ENCODE data around the gene EBPL. TPM values are rescaled to one million over a fixed set of nuclear protein-coding genes. Genes with fewer than 3 reads are reported as not detected.
"Not testable (repeated sequence)": the region's sequence is repeated elsewhere in the genome, so short reads cannot be mapped to it uniquely, and the experiment has no call there.

EBPL gene
- total RNA-seq, 2 experiments from 2014 or later, result 36.5 to 37.4 TPM

- H3K36me3 Mint-ChIP-seq (ENCODE audit: low read depth), result peaks cover 2% of the 10 kb centered on the region
- no peak for DNase-seq
- no peak overlapping the region for H3K27ac Mint-ChIP-seq
- H3K27me3 Mint-ChIP-seq, result peaks cover 3% of the 10 kb centered on the region
- no peaks in the 10 kb centered on the region for H3K9me3 Mint-ChIP-seq
- H3K4me1 Mint-ChIP-seq, result peaks cover 19% of the 10 kb centered on the region
- H3K4me3 Mint-ChIP-seq, result no peak overlapping the region
- ChIA-PET CTCF (interaction anchor here (1.2 to 1.3 kb wide), 2 partner anchors 9 to 17 kb away, joined by 3 read pairs; no protein-coding TSS in a partner anchor), POLR2A (no interaction called here)
Measured at GRCh38 chr13:49624229-49624628, 67.1 kb downstream of the EBPL start.

DNA sequence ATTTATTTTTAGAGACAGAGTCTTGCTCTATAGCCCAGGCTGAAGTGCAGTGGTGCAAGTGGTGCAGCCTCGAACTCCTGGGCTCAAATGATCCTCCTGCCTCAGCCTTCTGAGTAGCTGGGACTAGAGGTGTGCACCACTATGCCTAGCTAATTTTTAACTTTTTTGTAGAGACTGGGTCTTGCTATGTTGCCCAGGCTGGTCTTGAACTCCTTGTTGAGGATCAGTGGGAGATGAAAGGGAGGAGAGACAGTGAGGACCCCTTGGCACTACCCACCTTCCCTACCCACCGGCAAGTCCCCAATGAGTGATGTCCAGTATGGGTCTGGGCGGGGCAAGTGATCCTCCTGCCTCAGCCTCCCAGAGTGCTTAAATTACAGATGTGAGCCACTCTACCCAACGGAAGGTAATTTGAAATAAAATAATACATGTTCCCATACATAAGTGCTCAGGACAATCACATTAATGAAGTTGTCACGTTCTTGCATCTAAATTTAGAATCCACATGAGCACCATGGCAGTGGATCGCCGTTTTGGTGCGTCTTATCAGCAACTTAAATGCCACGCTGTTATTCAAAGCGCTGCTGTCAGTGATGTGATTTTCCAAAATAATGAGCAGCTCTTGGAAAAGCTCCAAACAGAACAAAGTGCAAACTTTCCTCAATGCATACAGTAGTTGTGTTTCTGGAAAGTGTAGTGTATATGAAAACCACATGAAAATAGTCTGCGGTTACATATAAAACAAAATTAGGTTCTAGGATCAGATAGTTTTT, 68.9 kb downstream of the EBPL start:
- ChIA-PET POLR2A (interaction anchor here (0.6 kb wide), 1 partner anchor 662 kb away, joined by 6 read pairs; no protein-coding TSS in a partner anchor), CTCF (interaction anchor here (0.6 to 0.9 kb wide), 2 partner anchors 20 to 156 kb away, joined by 3 read pairs; no protein-coding TSS in a partner anchor)
- Mint-ChIP-seq H3K27ac (no peak overlapping the region), H3K36me3 (ENCODE audit: low read depth) (no peaks in the 10 kb centered on the region), H3K9me3 (no peaks in the 10 kb centered on the region), H3K27me3 (peaks cover 3% of the 10 kb centered on the region), H3K4me3 (no peak overlapping the region), H3K4me1 (peaks cover 4% of the 10 kb centered on the region)
- DNase-seq, result no peak

DNA sequence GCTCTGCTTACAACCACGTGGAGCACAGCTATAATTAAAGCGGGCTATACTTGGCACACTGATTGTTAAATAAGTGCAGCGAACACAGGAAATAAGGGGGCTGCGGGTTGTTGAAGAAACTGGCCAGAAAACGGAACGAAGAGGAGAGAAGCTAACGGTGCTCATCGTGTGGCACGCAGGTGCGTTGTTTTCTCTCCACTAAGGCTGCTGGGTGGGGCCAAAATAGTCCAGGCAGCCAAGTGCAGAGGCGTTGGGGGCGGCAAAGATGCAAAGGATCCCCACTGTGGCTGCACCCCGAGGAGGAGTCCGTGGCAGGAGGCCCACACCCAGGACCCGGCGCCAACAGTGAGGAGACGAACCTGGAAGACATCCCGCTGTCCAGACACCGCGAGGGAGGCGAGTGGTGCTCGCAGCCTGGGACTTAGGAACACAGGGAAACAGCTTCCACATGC, 71.1 kb downstream of the EBPL start:
- Mint-ChIP-seq H3K27me3 (peaks cover 3% of the 10 kb centered on the region), H3K27ac (no peak overlapping the region), H3K4me1 (peaks cover 4% of the 10 kb centered on the region), H3K36me3 (ENCODE audit: low read depth) (no peaks in the 10 kb centered on the region), H3K4me3 (peak overlapping the region; percentile 31), H3K9me3 (no peaks in the 10 kb centered on the region)
- ChIA-PET POLR2A (interaction anchor here (0.6 kb wide), 1 partner anchor 200 kb away, joined by 3 read pairs; no protein-coding TSS in a partner anchor), CTCF (interaction anchor here (0.5 kb wide), 1 partner anchor 169 kb away, joined by 3 read pairs; no protein-coding TSS in a partner anchor)
- peak; percentile 16 for DNase-seq

DNA sequence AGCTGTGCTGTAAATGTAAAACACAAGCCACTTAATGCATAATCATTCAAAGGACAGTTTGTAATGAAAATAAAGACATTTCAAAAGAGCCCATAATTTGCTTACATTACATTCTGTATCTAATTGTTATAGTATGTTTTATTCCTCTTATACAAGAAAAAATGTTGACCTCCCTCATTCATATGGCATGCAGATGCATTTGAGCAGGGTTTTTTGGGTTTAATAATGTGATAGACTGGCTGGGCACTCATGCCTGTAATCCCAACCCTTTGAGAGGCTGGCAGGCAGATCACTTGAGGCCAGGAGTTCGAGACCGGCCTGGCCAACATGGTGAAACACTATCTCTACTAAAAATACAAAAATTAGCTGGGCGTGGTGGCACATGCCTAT, 74.6 kb downstream of the EBPL start:
- H3K36me3 Mint-ChIP-seq (ENCODE audit: low read depth), result peaks cover 2% of the 10 kb centered on the region
- ChIA-PET POLR2A (no interaction called here), CTCF (no interaction called here)
- no peak overlapping the region for H3K4me3 Mint-ChIP-seq
- H3K27me3 Mint-ChIP-seq, result peaks cover 2% of the 10 kb centered on the region
- no peak for DNase-seq
- no peak overlapping the region for H3K27ac Mint-ChIP-seq
- peaks cover 3% of the 10 kb centered on the region for H3K9me3 Mint-ChIP-seq
- peaks cover 4% of the 10 kb centered on the region for H3K4me1 Mint-ChIP-seq

DNA sequence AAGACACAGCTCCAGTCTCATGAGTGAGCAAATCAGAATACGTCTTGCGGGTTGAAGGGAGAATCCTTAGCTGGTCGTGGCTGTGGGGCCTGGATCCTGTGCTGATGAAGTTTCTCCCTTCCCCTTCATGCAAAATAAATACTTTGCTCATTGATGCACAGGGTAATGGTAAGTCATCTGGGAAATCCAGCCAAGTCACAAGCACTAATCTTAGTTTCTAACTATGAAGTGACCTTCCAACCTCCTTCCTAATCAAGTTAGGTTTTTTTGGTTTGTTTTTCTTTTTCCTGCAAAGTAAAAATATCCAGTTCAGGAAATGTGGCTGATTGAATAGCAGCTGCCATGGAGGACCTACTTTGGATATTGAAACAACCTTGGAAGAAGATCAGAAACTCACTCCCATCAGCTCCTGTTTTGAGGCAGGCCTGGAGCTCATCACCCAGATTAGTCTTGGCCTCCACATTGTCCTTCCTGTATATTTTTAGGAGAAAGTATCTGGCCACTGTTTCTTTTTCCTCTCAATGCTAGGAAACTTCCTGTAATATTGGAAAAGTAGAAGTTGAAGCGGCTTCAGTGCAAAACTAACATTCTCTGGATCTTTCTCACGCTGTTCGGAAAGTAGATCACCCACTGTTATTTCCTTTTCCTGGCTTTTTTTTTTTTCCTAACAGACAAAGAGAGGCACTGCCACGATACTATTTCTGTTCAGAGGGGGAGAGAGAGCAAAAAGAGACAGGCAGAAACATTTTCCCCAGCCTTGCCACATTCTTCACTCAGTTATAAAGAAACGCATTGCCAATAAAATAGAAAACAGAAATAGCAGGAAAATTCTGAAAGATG, 75.2 kb downstream of the EBPL start:
- H3K4me3 Mint-ChIP-seq, result no peak overlapping the region
- no peak overlapping the region for H3K27ac Mint-ChIP-seq
- POLR2A ChIA-PET, result no interaction called here
- H3K27me3 Mint-ChIP-seq, result no peaks in the 10 kb centered on the region
- H3K36me3 Mint-ChIP-seq (ENCODE audit: low read depth), result peaks cover 2% of the 10 kb centered on the region
- CTCF ChIA-PET, result no interaction called here
- H3K9me3 Mint-ChIP-seq, result peaks cover 6% of the 10 kb centered on the region
- DNase-seq, result no peak
- H3K4me1 Mint-ChIP-seq, result peaks cover 4% of the 10 kb centered on the region

- POLR2A ChIA-PET; H3K4me3 Mint-ChIP-seq; H3K36me3 Mint-ChIP-seq (ENCODE audit: low read depth); H3K4me1 Mint-ChIP-seq; H3K9me3 Mint-ChIP-seq; H3K27ac Mint-ChIP-seq; H3K27me3 Mint-ChIP-seq; DNase-seq: not testable (repeated sequence)
- CTCF ChIA-PET, result interaction anchor here (0.6 to 1.6 kb wide), 2 partner anchors 90 to 312 kb away, joined by 3 to 5 read pairs; no protein-coding TSS in a partner anchor
Measured at GRCh38 chr13:49612042-49612441, 79.2 kb downstream of the EBPL start.

Other genes with a start within 250 kb of the EBPL start
- 1 to 10 TPM; 3.1 to 3.5 TPM for gene CAB39L, start 247.4 kb downstream of the EBPL start, total RNA-seq
- 10 to 100 TPM; 15.6 to 18.7 TPM for gene SETDB2, start 247.2 kb downstream of the EBPL start, total RNA-seq
- 100 to 1,000 TPM; 130 to 144 TPM for gene PHF11, start 195.5 kb downstream of the EBPL start, total RNA-seq
- 10 to 100 TPM; 18.1 to 20.0 TPM for gene RCBTB1, start 105.9 kb downstream of the EBPL start, total RNA-seq
- 1 to 10 TPM; 2.1 to 2.3 TPM for gene ARL11, start 63.0 kb downstream of the EBPL start, total RNA-seq
- gene KPNA3, start 101.2 kb upstream of the EBPL start, total RNA-seq, result 10 to 100 TPM; 34.2 to 41.6 TPM
- 1 to 10 TPM; 2.6 to 2.7 TPM for gene SPRYD7, start 244.9 kb upstream of the EBPL start, total RNA-seq